ENCODE results near the gene RPS6KB1.
A peak's percentile ranks its signal among the peaks of the same experiment; 100 is the strongest.
"Not testable (repeated sequence)": the region's sequence is repeated elsewhere in the genome, so short reads cannot be mapped to it uniquely, and the experiment has no call there.

RPS6KB1 gene

GRCh38 chr17:59954856-59955255 lies 61.9 kb downstream of the RPS6KB1 start:
- Mint-ChIP-seq H3K4me3 (no peak overlapping the region), H3K4me1 (peaks cover 10% of the 10 kb centered on the region), H3K27me3 (no peaks in the 10 kb centered on the region), H3K9me3 (no peaks in the 10 kb centered on the region), H3K36me3 (peaks cover 43% of the 10 kb centered on the region), H3K27ac (no peak overlapping the region)
- ATAC-seq = no peak

- H3K27me3 Mint-ChIP-seq, H3K4me3 Mint-ChIP-seq, ATAC-seq, H3K9me3 Mint-ChIP-seq: not testable (repeated sequence)
- H3K36me3 Mint-ChIP-seq = peaks cover 36% of the 10 kb centered on the region
- H3K4me1 Mint-ChIP-seq = peaks cover 19% of the 10 kb centered on the region
- peak overlapping the region; percentile 18 for H3K27ac Mint-ChIP-seq
These were observed 66.7 kb downstream of the RPS6KB1 start for GRCh38 chr17:59959574-59959973.

- H3K36me3 Mint-ChIP-seq = peaks cover 18% of the 10 kb centered on the region
These were observed 69.9 kb downstream of the RPS6KB1 start for GRCh38 chr17:59962739-59963318.

GRCh38 chr17:59963738-59964481 lies 71.0 kb downstream of the RPS6KB1 start:
- peak; percentile 77 for ATAC-seq
- Mint-ChIP-seq H3K36me3 (peaks cover 14% of the 10 kb centered on the region), H3K27ac (peak overlapping the region; percentile 96), H3K27me3 (no peaks in the 10 kb centered on the region), H3K9me3 (no peaks in the 10 kb centered on the region), H3K4me3 (peak overlapping the region; percentile 90), H3K4me1 (peaks cover 22% of the 10 kb centered on the region)

More at GRCh38 chr17:59962739-59963318, 69.9 kb downstream of the RPS6KB1 start:
- Mint-ChIP-seq H3K4me1 (peaks cover 25% of the 10 kb centered on the region), H3K4me3 (no peak overlapping the region), H3K27me3 (no peaks in the 10 kb centered on the region), H3K9me3 (no peaks in the 10 kb centered on the region), H3K27ac (no peak overlapping the region)
- ATAC-seq = no peak

- H3K9me3 Mint-ChIP-seq = no peaks in the 10 kb centered on the region
- H3K27ac Mint-ChIP-seq = peak within 1 kb of the TSS; percentile 96
- peak; percentile 92 for ATAC-seq
- H3K27me3 Mint-ChIP-seq = no peaks in the 10 kb centered on the region
- peaks cover 15% of the 10 kb centered on the region for H3K4me1 Mint-ChIP-seq
- H3K4me3 Mint-ChIP-seq = peak within 1 kb of the TSS; percentile 90
- H3K36me3 Mint-ChIP-seq = peaks cover 6% of the 10 kb centered on the region
These were observed 71.8 kb downstream of the RPS6KB1 start, which contains the start of gene RNFT1 for GRCh38 chr17:59964482-59965328. Gene RNFT1 (minus strand): TSS chr17:59964740. CDS start chr17:59964663, 77 bp downstream.

- not testable (repeated sequence) for ATAC-seq, H3K27me3 Mint-ChIP-seq, H3K27ac Mint-ChIP-seq
These were observed 78.8 kb downstream of the RPS6KB1 start for GRCh38 chr17:59971771-59972170.

GRCh38 chr17:59972778-59973177 lies 79.9 kb downstream of the RPS6KB1 start:
- H3K4me3 Mint-ChIP-seq = no peak overlapping the region
- H3K27me3 Mint-ChIP-seq = no peaks in the 10 kb centered on the region
- H3K9me3 Mint-ChIP-seq = no peaks in the 10 kb centered on the region
- no peaks in the 10 kb centered on the region for H3K4me1 Mint-ChIP-seq
- no peak for ATAC-seq
- H3K27ac Mint-ChIP-seq = no peak overlapping the region
- H3K36me3 Mint-ChIP-seq = no peaks in the 10 kb centered on the region

More at GRCh38 chr17:59971771-59972170, 78.8 kb downstream of the RPS6KB1 start:
- H3K36me3 Mint-ChIP-seq, H3K4me1 Mint-ChIP-seq, H3K9me3 Mint-ChIP-seq, H3K4me3 Mint-ChIP-seq: not testable (repeated sequence)

- ATAC-seq = not testable (repeated sequence)
These were observed 80.6 kb downstream of the RPS6KB1 start for GRCh38 chr17:59973483-59973882.

GRCh38 chr17:59975166-59975565 lies 82.2 kb downstream of the RPS6KB1 start:
- not testable (repeated sequence) for H3K9me3 Mint-ChIP-seq, H3K4me3 Mint-ChIP-seq, H3K36me3 Mint-ChIP-seq, H3K27me3 Mint-ChIP-seq, ATAC-seq, H3K4me1 Mint-ChIP-seq, H3K27ac Mint-ChIP-seq

More at GRCh38 chr17:59973483-59973882, 80.6 kb downstream of the RPS6KB1 start:
- not testable (repeated sequence) for H3K27ac Mint-ChIP-seq, H3K27me3 Mint-ChIP-seq, H3K36me3 Mint-ChIP-seq, H3K4me3 Mint-ChIP-seq, H3K4me1 Mint-ChIP-seq, H3K9me3 Mint-ChIP-seq

GRCh38 chr17:59996608-59997007 lies 103.7 kb downstream of the RPS6KB1 start:
- H3K27ac Mint-ChIP-seq, H3K4me3 Mint-ChIP-seq, H3K9me3 Mint-ChIP-seq, H3K27me3 Mint-ChIP-seq, ATAC-seq, H3K4me1 Mint-ChIP-seq, H3K36me3 Mint-ChIP-seq: not testable (repeated sequence)
